HG02759 (cell line): ENCODE results near the gene OTUD4.
A peak's percentile ranks its signal among the peaks of the same experiment; 100 is the strongest.
"Not testable (repeated sequence)": the region's sequence is repeated elsewhere in the genome, so short reads cannot be mapped to it uniquely, and the experiment has no call there.

Experiments used
- ATAC-seq: cut with Tn5 transposase; IDR thresholded peaks from one replicate; pipeline ENCODE4 v1.9.1; 2021; ENCODE audit warnings: mild to moderate bottlenecking, moderate library complexity; ENCODE audit not compliant: unreplicated experiment

The OTUD4 gene, protein sequence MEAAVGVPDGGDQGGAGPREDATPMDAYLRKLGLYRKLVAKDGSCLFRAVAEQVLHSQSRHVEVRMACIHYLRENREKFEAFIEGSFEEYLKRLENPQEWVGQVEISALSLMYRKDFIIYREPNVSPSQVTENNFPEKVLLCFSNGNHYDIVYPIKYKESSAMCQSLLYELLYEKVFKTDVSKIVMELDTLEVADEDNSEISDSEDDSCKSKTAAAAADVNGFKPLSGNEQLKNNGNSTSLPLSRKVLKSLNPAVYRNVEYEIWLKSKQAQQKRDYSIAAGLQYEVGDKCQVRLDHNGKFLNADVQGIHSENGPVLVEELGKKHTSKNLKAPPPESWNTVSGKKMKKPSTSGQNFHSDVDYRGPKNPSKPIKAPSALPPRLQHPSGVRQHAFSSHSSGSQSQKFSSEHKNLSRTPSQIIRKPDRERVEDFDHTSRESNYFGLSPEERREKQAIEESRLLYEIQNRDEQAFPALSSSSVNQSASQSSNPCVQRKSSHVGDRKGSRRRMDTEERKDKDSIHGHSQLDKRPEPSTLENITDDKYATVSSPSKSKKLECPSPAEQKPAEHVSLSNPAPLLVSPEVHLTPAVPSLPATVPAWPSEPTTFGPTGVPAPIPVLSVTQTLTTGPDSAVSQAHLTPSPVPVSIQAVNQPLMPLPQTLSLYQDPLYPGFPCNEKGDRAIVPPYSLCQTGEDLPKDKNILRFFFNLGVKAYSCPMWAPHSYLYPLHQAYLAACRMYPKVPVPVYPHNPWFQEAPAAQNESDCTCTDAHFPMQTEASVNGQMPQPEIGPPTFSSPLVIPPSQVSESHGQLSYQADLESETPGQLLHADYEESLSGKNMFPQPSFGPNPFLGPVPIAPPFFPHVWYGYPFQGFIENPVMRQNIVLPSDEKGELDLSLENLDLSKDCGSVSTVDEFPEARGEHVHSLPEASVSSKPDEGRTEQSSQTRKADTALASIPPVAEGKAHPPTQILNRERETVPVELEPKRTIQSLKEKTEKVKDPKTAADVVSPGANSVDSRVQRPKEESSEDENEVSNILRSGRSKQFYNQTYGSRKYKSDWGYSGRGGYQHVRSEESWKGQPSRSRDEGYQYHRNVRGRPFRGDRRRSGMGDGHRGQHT

DNA sequence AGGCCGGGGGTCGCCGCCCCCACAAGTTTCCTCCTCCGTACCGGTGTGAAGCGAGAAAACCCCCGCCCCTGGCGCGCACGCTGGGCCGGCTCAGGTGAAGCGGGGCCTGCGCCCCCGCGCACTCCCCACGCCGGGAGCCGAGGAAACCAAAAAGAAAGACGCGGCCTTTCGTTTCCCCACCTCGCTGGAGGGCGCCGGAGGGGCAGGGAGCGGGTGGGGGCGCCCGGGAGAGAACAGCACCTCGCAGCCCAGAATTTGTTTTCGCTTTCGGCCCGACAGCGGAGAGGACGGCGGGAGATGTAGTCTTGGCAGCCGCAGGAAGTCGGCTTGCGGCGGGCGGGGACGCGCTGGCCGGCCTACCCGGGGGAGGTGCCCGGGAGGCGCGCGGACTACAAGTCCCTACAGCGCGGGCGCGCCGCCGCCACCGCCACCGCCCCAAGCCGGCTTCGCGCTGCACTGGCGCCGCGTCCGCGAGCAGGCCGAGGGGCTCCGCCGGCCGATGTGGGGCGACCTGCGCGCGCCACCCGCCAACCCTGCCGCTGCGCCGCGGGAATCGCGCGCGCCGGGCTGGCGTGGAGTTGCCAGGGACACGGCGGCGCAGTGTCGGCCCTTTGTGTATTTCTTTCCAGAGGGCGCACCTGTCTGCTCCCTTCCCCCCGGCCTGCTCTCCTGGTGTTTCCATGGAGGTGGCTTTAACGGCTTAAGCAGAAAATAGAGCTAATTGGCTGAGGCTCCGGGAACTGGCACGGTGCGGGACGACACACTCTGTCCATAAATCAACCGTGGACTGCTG is at the start of gene OTUD4:
OTUD4 (minus strand) TSS at position 292 of the 793 bp plus-strand sequence. CDS start 616 bp downstream, outside the sequence.
- peak; percentile 81 for ATAC-seq

- ATAC-seq, result not testable (repeated sequence)
These were observed 42.8 kb upstream of the OTUD4 start for GRCh38 chr4:145223228-145223627.

DNA sequence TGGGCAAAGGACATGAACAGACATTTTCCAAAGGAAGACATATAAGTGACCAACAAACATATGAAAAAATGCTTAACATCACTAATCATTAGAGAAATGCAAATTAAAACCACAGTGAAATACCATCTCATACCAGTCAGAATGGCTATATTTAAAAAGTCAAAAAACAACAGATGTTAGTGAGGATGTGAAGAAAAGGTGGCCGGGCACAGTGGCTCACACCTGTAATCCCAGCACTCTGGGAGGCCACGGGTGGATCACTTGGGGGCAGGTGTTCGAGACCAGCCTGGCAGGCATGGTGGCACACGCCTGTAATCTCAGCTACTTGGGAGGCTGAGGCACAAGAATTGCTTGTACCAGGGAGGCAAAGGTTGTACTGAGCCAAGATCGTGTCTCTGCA is 41.1 kb upstream of the OTUD4 start:
- ATAC-seq, result not testable (repeated sequence)

- ATAC-seq, result no peak
These were observed 38.7 kb upstream of the OTUD4 start for GRCh38 chr4:145219090-145219489.

- ATAC-seq, result peak; percentile 98
These were observed 37.9 kb upstream of the OTUD4 start for GRCh38 chr4:145218251-145218650.

DNA sequence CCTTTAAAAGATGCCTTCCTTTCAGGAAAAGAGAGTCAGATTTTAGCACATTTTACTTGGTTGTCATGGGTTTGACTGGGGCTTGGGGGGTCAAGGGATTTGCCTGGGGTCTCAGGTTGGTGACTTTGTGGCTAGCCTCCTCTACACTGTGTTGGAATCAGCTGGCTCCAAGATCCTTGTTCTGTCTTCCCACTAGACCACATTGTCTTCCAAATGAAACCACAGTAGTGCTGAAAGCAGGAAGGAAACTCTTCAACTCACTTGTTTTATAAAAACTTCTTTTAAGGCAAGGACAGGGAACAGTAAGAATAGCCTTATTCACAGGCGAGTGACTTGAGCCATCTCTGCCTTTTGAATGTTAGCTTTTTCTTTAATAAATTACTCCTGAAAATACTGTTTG is 37.0 kb upstream of the OTUD4 start:
- no peak for ATAC-seq

- no peak for ATAC-seq
These were observed 36.1 kb upstream of the OTUD4 start for GRCh38 chr4:145216535-145216934.

GRCh38 chr4:145213245-145213644 is 32.9 kb upstream of the OTUD4 start:
- no peak for ATAC-seq

DNA sequence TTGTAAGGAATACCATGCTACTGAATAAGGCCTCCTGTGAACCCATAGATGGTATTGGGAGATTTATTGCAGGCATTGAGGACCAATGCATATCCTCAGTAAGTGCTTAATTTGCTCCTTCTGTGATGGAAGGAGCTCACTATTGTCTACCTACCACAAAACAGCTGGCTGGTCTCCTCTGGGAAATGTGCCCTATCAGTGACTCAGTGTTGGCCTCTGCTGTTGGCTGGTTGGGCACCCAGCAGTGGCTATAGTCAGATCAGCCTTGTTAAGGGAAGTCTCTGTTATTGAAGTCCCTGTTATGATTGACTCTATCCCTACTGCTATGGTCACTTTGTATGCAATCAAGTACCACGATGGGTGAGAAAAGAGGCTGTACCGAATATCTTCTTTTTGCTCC is 27.5 kb upstream of the OTUD4 start:
- ATAC-seq, result no peak

DNA sequence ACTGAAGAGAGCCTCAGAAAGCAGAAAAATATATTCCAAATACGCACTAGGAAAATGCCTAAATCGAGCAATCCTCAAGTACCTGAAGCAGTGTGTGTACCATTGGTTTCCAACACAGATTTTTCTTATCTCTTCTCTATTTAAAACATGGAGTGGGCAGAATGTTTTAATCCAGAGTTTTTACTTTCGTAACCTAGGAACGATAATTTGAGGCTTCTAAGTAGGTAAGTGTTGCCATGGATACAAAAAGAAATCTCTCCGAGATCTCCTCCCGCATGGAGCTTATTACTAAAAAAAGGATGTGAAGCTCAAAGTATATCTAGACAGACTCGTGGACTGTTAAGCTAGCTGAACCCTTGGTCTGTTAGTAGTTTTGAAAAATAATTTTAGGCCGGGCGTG is 23.0 kb upstream of the OTUD4 start:
- no peak for ATAC-seq

- ATAC-seq, result no peak
These were observed 20.0 kb upstream of the OTUD4 start for GRCh38 chr4:145200366-145200765.

GRCh38 chr4:145199051-145199716 is 18.8 kb upstream of the OTUD4 start:
- ATAC-seq, result no peak

DNA sequence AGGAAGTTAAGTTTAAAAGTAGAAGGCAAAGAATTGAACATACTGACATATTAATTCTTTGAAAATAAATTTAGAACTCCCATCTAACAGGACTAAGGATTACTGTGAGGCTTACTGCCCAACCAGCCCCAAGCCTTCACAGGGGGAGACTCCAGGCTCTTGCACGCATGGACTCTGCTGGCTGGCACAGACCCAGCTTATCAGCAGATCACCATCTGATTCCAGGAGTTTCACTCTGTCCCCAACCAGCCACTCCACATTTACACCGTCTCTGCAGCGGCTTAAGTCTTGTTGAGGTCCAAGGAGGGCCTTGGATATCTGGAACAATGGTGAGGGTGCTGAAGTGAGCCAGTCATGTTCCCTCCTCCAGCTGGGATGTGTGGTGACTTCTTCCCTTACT is 16.4 kb upstream of the OTUD4 start:
- no peak for ATAC-seq

GRCh38 chr4:145195167-145195952 is 15.0 kb upstream of the OTUD4 start:
- ATAC-seq, result peak; percentile 82

- ATAC-seq, result no peak
These were observed 9.6 kb upstream of the OTUD4 start for GRCh38 chr4:145189981-145190380.

DNA sequence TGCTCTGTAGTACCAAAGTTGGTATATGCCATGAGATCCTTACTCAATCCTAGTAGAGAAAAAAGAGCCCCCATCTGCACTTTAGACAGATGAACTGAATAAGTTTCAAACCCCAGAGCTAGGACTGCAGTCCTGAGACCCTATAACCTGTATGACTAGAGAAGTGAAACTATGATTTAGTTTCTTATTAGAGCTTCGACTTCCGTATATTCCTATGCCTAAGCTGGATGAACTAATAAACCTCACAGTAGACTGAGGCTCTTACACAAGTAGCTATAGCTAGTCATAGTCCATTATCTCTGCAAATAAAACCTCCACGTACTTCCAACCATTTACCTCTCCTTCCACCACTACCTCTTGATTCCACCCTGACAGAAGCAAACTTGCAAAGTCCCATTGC is 6.3 kb upstream of the OTUD4 start:
- ATAC-seq, result peak; percentile 80

GRCh38 chr4:145183581-145183980 is 3.2 kb upstream of the OTUD4 start:
- no peak for ATAC-seq

- ATAC-seq, result no peak
These were observed 2.6 kb upstream of the OTUD4 start for GRCh38 chr4:145183023-145183422.

- ATAC-seq, result no peak
These were observed 1.8 kb upstream of the OTUD4 start for GRCh38 chr4:145182222-145182621.
